Nucleus accumbens (tissue), 56 donors: ENCODE results near the gene HLCS.
"Not testable (repeated sequence)": the region's sequence is repeated elsewhere in the genome, so short reads cannot be mapped to it uniquely, and the experiment has no call there.

Experiments used
- DNase-seq, 56 donors: peaks; one replicate each; lab custom pipeline; 2025; lab: John Stamatoyannopoulos, UW

HLCS gene

DNA sequence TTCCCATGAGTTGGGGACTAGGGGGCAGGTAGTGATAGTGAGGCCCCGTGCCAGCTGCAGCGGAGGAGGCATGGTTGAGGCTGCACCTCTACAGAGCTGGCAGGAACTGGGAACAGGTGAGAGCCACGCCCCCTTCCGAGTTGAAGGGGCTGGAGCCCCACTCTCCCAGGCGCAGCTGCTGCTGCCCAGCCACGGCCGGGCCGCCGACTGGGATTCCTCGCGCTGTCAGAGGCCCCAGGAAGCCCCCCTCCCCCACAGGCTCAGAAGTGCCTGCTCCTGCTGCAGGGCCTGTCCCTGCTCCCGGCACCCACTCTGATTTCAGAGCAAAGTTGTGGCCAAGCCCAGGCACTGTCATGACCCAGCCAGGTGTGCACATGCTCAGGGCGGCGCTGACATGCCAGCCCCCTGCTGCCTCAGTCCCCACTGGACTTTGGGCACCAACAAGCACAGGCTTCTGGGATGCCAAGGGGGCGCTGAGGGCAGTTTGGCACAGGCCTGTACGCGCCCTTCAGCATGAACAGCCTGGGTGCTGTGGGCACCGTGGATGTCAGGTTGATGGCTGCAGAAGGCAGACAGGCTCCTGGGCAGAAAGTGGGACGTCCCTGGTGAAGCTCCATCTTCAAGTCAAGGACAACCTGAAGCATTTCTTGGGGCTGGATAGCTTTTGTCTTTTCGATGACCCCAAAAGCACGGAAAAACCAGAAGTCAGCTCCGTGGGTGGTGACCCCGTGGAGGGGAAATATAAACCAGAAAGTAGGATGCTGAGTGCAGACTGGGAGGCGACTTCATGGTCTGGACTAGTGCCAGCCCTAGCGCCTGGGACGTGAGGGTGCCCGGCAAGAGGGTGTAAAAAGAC is 146.1 kb downstream of the HLCS start:
- DNase-seq = no peak

DNA sequence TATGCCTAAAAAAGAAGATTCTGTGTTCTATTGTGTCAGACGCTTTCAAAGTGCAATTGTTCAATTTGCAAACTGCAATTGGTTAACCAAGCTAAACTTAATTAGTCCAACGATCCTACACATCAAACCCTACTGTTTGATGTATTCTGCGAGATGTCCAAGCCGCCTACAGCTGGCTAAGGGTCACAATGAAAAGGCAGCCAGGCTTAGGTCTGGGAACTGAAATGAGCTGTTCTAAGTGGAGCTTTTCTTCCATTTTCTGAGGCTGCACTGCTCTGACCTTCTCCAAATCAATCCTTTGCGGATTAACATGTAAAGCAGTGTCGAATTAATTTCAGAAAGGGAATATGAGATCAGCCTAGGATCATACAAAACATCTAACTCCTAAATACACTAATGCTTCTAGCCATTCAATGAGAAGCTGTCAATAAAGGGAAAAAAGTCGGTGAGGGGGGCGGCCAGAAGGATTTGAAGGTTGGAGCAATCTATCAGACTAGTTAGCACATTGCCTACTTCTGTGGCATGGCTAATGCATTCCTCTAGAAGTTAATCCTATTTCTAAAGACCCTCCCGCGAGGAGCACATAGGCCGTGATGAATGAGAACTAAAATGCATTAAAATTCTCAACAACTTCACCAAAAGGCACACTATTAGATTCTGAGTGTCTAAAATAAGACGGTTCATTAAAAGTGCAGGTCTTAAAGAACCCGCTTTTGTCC is 148.6 kb downstream of the HLCS start:
- no peak for DNase-seq

DNA sequence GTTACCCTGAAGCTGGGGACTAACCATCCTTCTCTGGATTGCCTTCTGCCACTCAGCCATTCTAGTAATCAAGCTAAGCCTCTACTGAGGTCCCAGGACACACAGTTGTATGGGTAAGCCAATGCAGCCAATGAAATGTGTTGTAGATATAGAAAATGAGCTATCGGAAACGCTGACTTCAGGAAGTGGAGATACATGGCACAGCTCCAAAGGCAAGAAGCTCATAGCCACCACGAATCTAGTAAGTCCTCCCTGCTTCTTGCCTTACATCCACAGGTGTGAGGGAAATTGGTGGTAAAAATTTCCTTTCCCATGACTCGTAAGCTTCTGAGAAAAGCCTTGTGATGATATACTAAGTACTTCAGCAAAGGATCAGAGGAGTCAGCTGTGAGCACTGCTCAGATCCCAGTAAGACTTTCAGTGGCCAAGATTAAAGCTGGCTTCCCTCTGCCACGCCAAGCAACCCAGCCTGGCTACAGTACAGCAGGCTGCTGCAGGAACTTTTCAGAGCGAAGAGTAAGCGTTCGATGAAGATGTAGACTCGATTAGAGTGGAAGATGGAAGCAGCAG is 149.8 kb downstream of the HLCS start:
- DNase-seq = no peak

DNA sequence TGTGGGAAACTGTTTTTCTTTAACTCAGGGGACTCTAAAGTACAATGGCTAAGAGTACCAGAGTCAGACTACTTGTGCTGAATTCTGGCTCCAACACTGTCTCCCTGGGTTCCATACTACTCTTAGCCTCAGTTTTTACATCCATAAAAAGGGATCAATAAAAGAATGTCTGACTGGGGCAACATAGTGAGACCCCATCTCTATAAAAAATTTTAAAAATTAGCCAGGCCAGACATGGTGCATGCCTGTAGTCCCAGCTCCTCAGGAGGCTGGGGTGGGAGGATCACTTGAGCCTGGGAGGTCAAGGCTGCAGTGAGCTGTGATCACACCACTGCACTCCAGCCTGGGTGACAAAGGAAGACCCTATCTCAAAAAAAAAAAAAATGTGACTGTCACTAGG is 150.4 kb downstream of the HLCS start:
- not testable (repeated sequence) for DNase-seq

- DNase-seq = no peak
These were observed 151.2 kb downstream of the HLCS start for GRCh38 chr21:36815284-36815683.

DNA sequence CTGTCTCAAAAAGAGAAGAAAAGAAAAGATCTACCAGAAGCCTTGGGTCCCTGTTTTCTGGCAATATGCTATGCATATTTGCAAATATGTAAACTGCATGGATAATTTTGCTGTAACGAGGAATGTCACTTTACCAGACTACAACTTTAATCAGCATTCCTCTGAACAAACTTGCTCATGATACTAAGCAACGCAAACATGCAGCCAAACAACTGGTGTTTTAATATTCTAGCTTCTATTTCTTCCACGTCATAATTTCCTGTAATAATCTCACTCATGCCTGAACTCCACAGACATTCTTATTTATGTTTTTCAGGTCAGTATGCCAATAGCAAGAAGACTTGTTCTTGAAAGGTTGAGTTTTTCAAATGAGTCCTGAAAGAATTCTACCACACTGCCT is 153.4 kb downstream of the HLCS start:
- no peak for DNase-seq

- no peak for DNase-seq
These were observed 154.7 kb downstream of the HLCS start for GRCh38 chr21:36811762-36812161.

DNA sequence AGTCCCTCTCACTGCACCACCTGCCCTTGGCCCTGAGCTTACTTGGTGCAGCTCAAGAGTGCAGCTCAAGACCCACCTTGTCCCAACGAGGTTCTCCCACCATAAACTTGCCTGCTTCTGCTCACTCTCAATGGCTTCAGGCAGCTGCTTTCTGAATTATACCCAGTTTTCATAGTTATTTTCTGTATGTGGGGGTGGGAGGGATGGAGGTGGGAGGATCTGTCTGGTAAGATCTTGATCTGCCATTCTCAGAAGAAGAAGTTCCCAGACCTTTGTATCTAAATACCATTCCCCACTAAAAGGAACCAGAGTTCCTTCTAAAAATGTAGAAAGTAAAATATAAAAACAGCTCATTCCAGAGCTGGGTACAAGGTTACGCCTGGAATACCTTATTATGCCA is 156.0 kb downstream of the HLCS start:
- DNase-seq = no peak

DNA sequence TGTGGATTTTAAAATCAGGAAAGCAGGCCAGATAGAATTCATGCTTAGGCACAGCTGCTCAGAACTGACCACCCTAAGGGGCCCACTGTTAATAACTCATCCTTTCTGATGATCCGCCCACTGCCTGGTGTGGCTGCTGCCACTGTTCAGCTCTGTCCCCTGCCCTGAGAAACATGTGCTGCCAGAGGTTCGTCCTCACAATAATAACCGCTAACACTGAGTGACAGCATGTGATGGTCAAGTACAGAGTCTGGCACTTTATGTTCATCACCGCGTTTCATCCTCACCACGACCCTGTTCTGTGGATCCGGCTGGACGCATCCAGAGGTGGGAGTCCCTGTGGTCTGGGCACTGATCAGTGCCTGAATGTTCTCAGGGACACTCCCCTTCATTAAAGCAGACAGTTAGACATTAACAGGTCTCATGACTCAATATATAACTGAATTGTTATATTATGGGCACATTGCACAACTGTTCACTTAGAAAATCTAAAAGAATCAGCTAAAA is 159.0 kb downstream of the HLCS start:
- DNase-seq = no peak

GRCh38 chr21:36806103-36806502 is 160.4 kb downstream of the HLCS start:
- no peak for DNase-seq

GRCh38 chr21:36804874-36805611 is 161.4 kb downstream of the HLCS start:
- no peak for DNase-seq

- DNase-seq = no peak
These were observed 162.5 kb downstream of the HLCS start for GRCh38 chr21:36803816-36804439.

DNA sequence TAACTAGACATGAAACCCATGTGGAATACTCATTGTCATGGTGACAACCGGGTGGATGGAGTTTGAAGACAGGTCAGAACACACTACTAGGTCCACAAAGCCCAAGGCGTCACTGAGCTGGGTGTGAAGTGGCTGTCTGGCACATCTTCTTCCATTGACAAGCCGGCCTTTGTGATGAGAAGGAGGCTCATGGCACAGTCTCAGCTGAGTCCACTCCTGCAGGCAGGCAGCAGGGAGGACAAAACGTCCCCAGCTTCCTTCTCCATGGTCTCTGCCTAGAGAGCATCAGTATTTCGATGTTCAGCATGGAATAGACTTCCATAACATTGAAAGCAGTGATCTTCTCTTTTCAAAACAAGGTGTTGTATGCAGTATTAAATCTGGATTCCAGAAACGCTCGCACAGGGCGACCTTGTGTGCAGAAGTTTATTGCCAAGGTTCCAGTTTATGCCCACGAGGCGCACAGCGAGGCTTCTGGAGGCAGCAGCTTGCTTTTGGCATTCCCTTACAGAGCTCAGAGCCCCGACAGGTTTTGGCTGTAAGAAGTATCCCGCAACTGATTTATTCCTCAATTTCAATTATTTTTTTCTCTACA is 163.3 kb downstream of the HLCS start:
- peak in 48 of 56 donors; percentile 9 to 87 (median 56) for DNase-seq

GRCh38 chr21:36800734-36801133 is 165.7 kb downstream of the HLCS start:
- DNase-seq = no peak

DNA sequence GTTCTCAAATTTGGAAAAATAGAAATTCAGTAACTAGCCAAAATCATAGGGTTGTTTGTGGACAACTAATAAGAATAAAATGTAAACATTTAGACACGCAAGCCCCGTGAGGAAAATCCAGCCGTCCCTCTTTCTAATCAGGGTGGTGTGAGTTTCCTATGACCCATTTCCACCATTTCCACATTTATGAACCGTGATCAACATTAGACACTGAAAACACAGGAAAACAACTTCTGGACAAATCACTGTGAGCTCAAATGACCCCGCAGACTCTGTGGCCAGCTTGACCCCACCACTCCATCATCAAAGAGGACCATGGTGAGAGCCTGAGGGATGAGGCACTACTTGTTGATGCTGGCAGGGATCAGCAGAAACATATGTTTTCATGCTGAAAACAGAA is 166.6 kb downstream of the HLCS start:
- DNase-seq = no peak

- DNase-seq = no peak
These were observed 168.0 kb downstream of the HLCS start for GRCh38 chr21:36798491-36798890.

DNA sequence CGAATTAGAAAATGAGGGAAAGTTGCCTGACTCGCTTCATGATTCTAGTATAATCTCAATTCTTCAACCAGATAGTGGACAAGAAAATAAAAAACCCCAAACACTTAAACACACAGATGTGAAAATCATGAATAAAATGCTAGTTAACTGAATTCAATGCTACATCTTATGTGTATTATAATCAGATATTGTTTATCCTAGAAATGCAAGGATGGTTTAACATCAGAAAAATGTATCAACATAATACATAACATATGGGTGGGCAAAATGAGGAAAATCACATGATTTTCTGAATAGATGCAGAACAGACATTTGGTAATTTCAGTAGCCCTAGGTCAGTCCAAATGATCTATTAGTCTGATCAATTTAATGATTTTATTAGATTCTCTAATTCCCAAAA is 170.4 kb downstream of the HLCS start:
- DNase-seq = no peak

GRCh38 chr21:36792505-36792967 is 173.9 kb downstream of the HLCS start:
- DNase-seq = peak in 7 of 56 donors; percentile 9 to 59 (median 38)

DNA sequence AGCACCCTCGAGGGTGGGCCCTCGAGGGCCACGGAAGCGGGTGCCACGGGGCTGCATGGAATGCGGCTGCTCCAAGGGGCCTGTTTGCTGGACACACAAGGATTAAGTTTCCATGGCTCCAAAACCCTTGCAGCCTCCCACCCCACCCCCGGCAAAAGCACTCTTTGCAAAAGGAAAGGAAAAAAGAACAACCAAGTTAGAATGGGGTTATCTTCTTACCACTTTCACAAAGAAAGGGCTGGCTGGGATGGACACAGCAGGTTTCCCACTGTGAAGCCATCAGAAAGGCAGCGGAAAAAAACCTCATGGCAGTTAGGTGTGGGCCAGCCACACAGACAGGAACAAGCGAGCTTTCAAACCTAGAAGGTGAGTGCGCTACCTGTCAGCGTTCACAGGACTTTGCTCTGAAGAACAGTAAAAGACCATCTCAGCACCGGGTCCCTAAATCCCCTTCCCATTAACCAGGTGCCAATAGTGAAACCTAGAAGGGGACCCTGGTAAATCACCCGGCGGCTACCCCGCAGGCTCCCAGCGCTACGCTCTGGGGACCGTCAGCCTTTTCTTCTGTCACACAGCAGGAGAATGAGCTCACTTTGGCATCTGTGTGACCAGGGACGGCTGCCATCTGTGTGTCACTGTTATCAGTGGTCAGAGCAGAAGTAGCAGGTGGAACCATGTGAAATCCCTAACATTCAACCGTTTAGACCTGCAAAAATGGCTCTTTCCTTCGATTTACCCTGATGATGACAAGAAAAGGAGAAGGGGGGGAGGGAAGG is 174.6 kb downstream of the HLCS start:
- DNase-seq = peak in 14 of 56 donors; percentile 9 to 59 (median 30)
